Pancreas (tissue), 10 donors: ENCODE data around the gene NHLRC4. TPM values are rescaled to one million over a fixed set of nuclear protein-coding genes. Genes with fewer than 3 reads are reported as not detected.

ENCODE experiments used
- ATAC-seq, 4 donors: fragments of 200-7000 bp; cut with Tn5 transposase; one replicate each; pipeline versions ENCODE4 v1.8.0 to v1.9.1; 2020; ENCODE audit warnings: mild to moderate bottlenecking in 4 of 4, moderate library complexity in 4 of 4
- DNase-seq, 6 donors: peaks; one replicate each; pipeline ENCODE4 v3.0.0-alpha.2; 2020
- FAIRE-seq: peaks from 2 replicates; lab custom pipeline; 2012; peaks lifted over from hg19 to GRCh38; lab: Jason Lieb, UNC
- H3K27ac ChIP-seq, 4 donors: fragments of 200-600 bp; sonication (generic); 1 replicate in 3 of 4; 2 replicates in 1 of 4; pipeline versions ENCODE4 v1.5.0 to v1.8.0; 2020
- H3K27me3 ChIP-seq, 4 donors: fragments of 200-600 bp; one replicate each; pipeline ENCODE4 v1.8.0; 2021
- H3K36me3 ChIP-seq, 3 donors: fragments of 200-600 bp; sonication (generic) in 1 of 3; one replicate each; pipeline versions ENCODE4 v1.5.0 to v1.8.0; 2020 to 2021
- H3K4me1 ChIP-seq, 3 donors: fragments of 200-600 bp; one replicate each; pipeline ENCODE4 v1.8.0; 2021
- H3K4me3 ChIP-seq, 4 donors: fragments of 200-600 bp; sonication (generic) in 2 of 4; one replicate each; pipeline versions ENCODE4 v1.5.0 to v1.8.0; 2020 to 2021
- H3K9me3 ChIP-seq, 4 donors: fragments of 200-600 bp; one replicate each; pipeline ENCODE4 v1.8.0; 2021
- WGBS, 2 donors: extraction: QIAGEN DNeasy Blood & Tissue Kit; methylation state at CpG; one replicate each; pipeline ENCODE4 v1.1.7; 2013; 5-methylcytosine and 5-hydroxymethylcytosine counted together
- intact Hi-C, 3 donors: fragments of 100-400 bp; cut with DNase I; formaldehyde crosslinking; loops; one replicate each; pipeline versions ENCODE4 v1.11.1 to v1.14.2; 2022
- polyA plus RNA-seq, 2 donors: library from polyadenylated mRNA; stranded (reverse); fragments of 200-250 nt; gene quantifications; one replicate each; pipeline ENCODE4 v1.2.3, GENCODE V29; 2013
- total RNA-seq, 6 donors: library from RNA; stranded (reverse); fragmentation: NEBNext Ultra II Directional in 4 of 6; extraction: Animal tissue kit (Norgen Biotek cat#: 25700) in 4 of 6; gene quantifications; one replicate each; pipeline versions ENCODE4 v1.2.1 to v1.2.4, GENCODE V29; 2021 to 2023
- TF ChIP-seq, protein P1 (sequence below), 4 donors: fragments of 200-600 bp; sonication (generic) in 3 of 4; IDR thresholded peaks; one replicate each; pipeline versions ENCODE4 v1.5.0 to v1.8.0; 2021; ENCODE audit warnings: antibody characterized with exemption in 4 of 4
- donor health status: healthy with polysubstance abuse.
- donor health status: DM: no; HTN: no; CAD: no; lungs with moderate emphysema.
- donor health status: DM: no; HTN: no; CAD: no.
- donor health status: control.
- donor health status: control.
- donor health status: Bipolar disorder and iron deficiency.
- donor health status: DM: yes; HTN: yes; CAD: no.
- donor health status: DM: no; HTN: no; CAD: no.
- donor health status: DM: no; HTN: no; CAD: no.
- donor health status: DM: yes; HTN: yes; CAD: no.

NHLRC4 gene
- total and polyA plus RNA-seq, 8 donors, result 0.05 to 0.28 (median 0.14) TPM; not detected in 2

- 93 to 96% methylated on average over 43 of the region's 43 CpGs for WGBS, 2 donors
- DNase-seq, result peak in 2 of 6 donors; percentile 61 to 67
- ATAC-seq, result peak in 2 of 4 donors; percentile 17 to 35
- H3K27ac ChIP-seq, result no peak overlapping the region
- no peaks in the 10 kb centered on the region for H3K9me3 ChIP-seq
- H3K27me3 ChIP-seq, result no peaks in the 10 kb centered on the region
- TF ChIP-seq, protein P1, sequence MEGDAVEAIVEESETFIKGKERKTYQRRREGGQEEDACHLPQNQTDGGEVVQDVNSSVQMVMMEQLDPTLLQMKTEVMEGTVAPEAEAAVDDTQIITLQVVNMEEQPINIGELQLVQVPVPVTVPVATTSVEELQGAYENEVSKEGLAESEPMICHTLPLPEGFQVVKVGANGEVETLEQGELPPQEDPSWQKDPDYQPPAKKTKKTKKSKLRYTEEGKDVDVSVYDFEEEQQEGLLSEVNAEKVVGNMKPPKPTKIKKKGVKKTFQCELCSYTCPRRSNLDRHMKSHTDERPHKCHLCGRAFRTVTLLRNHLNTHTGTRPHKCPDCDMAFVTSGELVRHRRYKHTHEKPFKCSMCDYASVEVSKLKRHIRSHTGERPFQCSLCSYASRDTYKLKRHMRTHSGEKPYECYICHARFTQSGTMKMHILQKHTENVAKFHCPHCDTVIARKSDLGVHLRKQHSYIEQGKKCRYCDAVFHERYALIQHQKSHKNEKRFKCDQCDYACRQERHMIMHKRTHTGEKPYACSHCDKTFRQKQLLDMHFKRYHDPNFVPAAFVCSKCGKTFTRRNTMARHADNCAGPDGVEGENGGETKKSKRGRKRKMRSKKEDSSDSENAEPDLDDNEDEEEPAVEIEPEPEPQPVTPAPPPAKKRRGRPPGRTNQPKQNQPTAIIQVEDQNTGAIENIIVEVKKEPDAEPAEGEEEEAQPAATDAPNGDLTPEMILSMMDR (IDR thresholded peaks at IDR 0.05), result no peak
- peaks cover 0 to 6% (median 0%) of the 10 kb centered on the region in 3 donors for H3K36me3 ChIP-seq
- FAIRE-seq, result no peak
- no peak overlapping the region for H3K4me3 ChIP-seq
- intact Hi-C loops, result no loop called here
- H3K4me1 ChIP-seq, result peaks cover 25 to 27% (median 26%) of the 10 kb centered on the region in 3 donors
Observed at GRCh38 chr16:598823-599739, 32.3 kb downstream of the NHLRC4 start.

DNA sequence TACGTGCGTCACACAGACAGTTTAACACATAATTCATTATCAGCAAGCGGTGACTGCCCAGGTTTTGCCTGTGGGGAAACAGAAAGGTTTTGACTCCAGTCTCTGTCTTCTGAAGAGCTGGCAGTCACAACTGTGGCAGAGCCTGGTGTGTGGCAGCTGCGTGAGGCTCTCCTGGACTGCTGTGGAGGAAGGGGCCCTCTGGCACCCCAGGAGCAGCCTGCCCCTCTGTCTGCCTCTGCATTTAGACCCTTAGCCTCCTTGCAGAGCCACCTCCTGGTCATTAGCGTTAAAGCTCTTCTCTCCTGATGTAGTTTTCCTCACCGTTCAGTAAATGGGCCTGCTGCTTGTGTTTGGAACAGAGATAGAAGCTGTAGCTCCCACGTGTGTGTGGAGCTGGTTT is 34.0 kb downstream of the NHLRC4 start:
- WGBS, 2 donors, result 47 to 60% methylated on average over 7 of the region's 7 CpGs
- peak in 1 of 4 donors; percentile 8 for ATAC-seq
- no peak overlapping the region for H3K4me3 ChIP-seq
- no peak overlapping the region for H3K27ac ChIP-seq
- intact Hi-C loops, result no loop called here
- TF ChIP-seq, protein P1 (IDR thresholded peaks at IDR 0.05), result no peak
- H3K9me3 ChIP-seq, result no peaks in the 10 kb centered on the region
- peaks cover 0 to 6% (median 0%) of the 10 kb centered on the region in 3 donors for H3K36me3 ChIP-seq
- peaks cover 8 to 11% (median 10%) of the 10 kb centered on the region in 3 donors for H3K4me1 ChIP-seq
- H3K27me3 ChIP-seq, result no peaks in the 10 kb centered on the region
- no peak for FAIRE-seq
- DNase-seq, result no peak

DNA sequence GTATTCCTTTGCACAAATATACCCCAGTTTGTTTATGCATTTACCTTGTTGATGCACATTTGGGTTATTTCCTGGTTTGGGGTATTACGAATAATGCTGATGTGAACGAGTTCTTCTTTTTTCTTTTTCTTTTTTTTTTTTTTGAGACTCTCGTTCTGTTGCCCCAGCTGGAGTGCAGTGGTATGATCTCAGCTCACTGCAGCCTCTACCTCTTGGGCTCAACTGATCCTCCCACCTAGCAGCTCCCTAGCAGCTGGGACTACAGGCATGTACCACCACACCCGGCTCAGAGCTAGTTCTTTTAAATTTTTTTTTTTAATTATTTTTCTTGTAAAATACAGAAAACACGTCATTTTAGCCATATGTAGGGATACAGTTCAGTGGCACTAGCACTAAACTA is 37.1 kb downstream of the NHLRC4 start:
- Histone ChIP-seq H3K27me3 (no peaks in the 10 kb centered on the region), H3K9me3 (no peaks in the 10 kb centered on the region), H3K4me3 (no peak overlapping the region), H3K27ac (no peak overlapping the region), H3K36me3 (peaks cover 0 to 6% (median 0%) of the 10 kb centered on the region in 3 donors), H3K4me1 (no peaks in the 10 kb centered on the region)
- intact Hi-C loops, result no loop called here
- FAIRE-seq (no peak), ATAC-seq (no peak), DNase-seq (no peak)
- TF ChIP-seq, protein P1 (IDR thresholded peaks at IDR 0.05), result no peak
- WGBS, 2 donors, result 79 to 84% methylated on average over 5 of the region's 5 CpGs

- TF ChIP-seq, protein P1 (IDR thresholded peaks at IDR 0.05), result no peak
- Histone ChIP-seq H3K27me3 (no peaks in the 10 kb centered on the region), H3K4me1 (peaks cover 0 to 5% (median 3%) of the 10 kb centered on the region in 3 donors), H3K4me3 (no peak overlapping the region), H3K36me3 (no peaks in the 10 kb centered on the region), H3K9me3 (no peaks in the 10 kb centered on the region), H3K27ac (no peak overlapping the region)
- FAIRE-seq, result no peak
- intact Hi-C loops, result no loop called here
- WGBS, 2 donors, result 91 to 94% methylated on average over 22 of the region's 22 CpGs
- no peak for ATAC-seq
- DNase-seq, result peak in 1 of 6 donors; percentile 53
Observed at GRCh38 chr16:606656-607307, 40.0 kb downstream of the NHLRC4 start.
